ENCODE measurements around the gene SYPL1.

The SYPL1 gene

DNA sequence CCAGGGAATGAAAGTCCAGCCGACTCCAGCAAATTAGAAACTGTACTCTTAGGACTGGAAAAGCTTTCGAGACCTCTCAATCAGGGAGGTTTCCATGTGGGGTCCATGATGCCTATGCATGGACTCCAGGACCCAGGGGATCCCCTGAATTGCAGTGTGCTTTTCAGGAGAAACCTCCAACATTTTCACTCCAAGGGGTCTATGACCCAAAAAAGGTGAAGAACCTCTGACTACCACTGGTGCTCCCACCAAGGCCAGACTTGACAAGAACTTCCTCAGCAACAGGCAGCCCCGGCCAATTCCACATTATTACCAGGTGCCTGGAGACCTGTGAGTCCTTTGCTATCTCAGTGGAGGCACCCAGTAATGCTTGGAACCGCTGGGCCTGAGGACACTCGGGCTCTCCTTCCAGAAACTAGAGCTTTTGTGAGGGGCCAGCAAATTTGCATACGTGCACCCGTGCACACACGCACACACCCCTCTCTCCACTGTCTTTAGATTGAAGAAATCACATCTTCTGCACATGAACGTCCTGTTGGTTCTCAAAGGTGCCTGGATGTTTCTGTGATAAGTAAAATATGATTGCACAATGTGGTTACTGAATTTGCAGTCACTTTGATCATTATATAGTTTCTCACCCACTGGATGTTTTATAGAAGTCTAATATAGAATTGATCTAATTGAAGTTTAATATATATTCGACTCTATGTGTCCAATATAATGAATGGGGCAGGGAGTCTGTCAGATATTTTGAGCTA is 54.7 kb downstream of the SYPL1 start:
- TF ChIP-seq, protein P1, sequence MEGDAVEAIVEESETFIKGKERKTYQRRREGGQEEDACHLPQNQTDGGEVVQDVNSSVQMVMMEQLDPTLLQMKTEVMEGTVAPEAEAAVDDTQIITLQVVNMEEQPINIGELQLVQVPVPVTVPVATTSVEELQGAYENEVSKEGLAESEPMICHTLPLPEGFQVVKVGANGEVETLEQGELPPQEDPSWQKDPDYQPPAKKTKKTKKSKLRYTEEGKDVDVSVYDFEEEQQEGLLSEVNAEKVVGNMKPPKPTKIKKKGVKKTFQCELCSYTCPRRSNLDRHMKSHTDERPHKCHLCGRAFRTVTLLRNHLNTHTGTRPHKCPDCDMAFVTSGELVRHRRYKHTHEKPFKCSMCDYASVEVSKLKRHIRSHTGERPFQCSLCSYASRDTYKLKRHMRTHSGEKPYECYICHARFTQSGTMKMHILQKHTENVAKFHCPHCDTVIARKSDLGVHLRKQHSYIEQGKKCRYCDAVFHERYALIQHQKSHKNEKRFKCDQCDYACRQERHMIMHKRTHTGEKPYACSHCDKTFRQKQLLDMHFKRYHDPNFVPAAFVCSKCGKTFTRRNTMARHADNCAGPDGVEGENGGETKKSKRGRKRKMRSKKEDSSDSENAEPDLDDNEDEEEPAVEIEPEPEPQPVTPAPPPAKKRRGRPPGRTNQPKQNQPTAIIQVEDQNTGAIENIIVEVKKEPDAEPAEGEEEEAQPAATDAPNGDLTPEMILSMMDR (IDR thresholded peaks at IDR 0.05): no peak
- peaks cover 8 to 13% of the 10 kb centered on the region in 2 experiments for H3K4me1 ChIP-seq (ENCODE audit: control insufficient read depth in 1 of 2, insufficient read depth in 1 of 2, low read depth in 1 of 2, low read length in 1 of 2)
- H3K9me3 ChIP-seq: no peaks in the 10 kb centered on the region
- H3K36me3 ChIP-seq: no peaks in the 10 kb centered on the region
- no peak overlapping the region for H3K4me3 ChIP-seq (ENCODE audit: low read depth in 1 of 2, low read length in 1 of 2)
- H3K27me3 ChIP-seq: peaks cover 48% of the 10 kb centered on the region
- H3K27ac ChIP-seq: no peak overlapping the region

DNA sequence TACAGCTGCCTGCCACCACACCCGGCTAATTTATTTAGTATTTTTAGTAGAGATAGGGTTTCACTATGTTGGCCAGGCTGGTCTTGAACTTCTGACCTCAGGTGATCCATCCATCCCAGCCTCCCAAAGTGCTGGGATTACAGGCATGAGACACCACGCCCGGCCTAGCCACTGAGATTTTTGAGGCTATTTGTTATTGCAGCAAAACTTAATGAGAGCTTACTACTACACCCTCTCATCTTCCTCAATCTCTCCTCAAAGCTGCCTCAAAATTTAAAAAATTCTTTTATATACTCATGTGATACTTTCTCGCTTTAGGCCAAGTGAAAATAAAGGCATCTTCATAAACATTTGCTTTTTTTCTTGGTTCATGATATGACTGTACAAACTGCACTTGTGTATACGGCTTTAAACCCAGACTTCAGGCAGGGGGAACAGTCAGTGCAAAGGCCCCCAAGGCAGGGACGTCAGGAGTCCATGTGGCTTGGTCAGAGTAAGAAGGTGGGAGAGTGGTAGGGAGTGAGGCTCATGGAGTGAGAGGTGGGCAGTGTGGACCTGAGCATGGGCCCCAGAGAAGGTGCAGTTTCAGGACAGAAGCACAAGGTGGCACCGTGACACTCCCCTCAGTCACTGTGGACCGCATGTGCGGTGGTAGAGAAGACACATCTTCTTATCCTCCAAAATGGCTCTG is 55.5 kb downstream of the SYPL1 start:
- H3K27ac ChIP-seq: no peak overlapping the region
- H3K9me3 ChIP-seq: no peaks in the 10 kb centered on the region
- no peaks in the 10 kb centered on the region for H3K36me3 ChIP-seq
- H3K4me1 ChIP-seq (ENCODE audit: control insufficient read depth in 1 of 2, insufficient read depth in 1 of 2, low read depth in 1 of 2, low read length in 1 of 2): peaks cover 8 to 13% of the 10 kb centered on the region in 2 experiments
- H3K4me3 ChIP-seq (ENCODE audit: low read depth in 1 of 2, low read length in 1 of 2): no peak overlapping the region
- TF ChIP-seq, protein P1 (IDR thresholded peaks at IDR 0.05): peak; percentile 35
- H3K27me3 ChIP-seq: peaks cover 50% of the 10 kb centered on the region

DNA sequence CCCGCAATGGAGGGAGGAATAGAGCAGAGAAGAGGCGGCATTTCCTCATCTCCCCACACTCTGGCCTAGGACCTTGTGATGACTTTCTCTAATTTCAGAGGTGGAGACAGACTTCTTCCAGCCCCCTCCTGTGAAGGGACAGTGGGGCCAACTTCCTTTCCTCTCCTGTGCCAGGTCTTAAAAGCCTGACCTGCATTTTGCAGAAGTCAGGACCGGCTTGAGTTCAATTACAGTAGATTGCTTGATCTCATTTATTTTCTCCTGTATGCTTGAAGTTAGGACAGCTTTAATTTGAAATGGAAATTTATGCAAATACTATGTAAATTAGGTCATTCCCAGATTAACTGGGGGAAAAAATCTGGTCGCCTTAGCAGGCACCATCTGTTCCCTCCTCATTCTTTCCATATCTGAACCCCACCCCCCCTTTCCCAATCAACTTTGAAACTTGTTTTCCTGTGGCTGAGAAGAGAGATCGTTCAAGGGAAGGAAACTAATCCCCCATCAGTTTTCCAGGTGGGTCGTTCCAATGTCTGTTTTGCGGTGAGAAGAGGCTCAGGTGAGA is 57.1 kb downstream of the SYPL1 start:
- Histone ChIP-seq H3K4me3 (ENCODE audit: low read depth in 1 of 2, low read length in 1 of 2) (no peak overlapping the region), H3K4me1 (ENCODE audit: control insufficient read depth in 1 of 2, insufficient read depth in 1 of 2, low read depth in 1 of 2, low read length in 1 of 2) (peaks cover 8 to 13% of the 10 kb centered on the region in 2 experiments), H3K36me3 (no peaks in the 10 kb centered on the region), H3K9me3 (no peaks in the 10 kb centered on the region), H3K27ac (no peak overlapping the region), H3K27me3 (peaks cover 63% of the 10 kb centered on the region)
- TF ChIP-seq, protein P1 (IDR thresholded peaks at IDR 0.05): no peak

DNA sequence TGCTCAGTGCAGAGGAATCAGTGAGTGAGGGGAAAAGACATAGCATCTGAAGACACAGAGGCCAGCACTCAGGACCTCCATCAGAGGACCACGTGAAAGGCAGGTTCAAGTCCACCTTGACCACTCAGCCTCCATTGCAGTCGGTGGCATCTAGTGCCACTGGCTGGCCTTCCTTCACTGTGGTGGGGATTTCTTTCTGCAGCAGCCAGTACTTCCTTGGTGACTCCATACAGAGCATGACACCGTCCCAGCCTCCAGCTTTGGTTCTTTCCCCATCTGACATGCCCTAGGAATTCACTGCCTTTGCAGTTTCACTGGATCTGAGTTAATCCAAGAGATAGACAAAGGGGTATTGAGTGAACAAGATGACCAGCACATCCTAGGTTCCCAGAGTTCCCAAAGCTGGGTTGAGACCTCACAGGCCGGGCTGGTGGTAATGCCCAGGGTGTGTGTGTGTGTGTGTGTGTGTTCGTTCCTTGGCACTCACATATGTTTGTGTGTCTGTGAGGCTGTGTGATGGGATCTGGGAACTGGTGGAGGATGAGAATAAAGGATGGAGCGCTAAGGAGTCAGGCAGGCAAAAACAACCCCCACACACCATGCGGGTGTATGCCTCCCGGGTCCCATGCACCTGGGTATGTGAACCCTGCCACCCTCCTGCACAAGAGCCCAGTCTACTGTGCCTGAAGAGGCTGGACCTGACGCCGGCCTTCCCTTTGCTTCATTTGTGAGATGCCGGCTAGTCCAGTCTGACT is 57.8 kb downstream of the SYPL1 start:
- Histone ChIP-seq H3K27ac (no peak overlapping the region), H3K27me3 (peaks cover 66% of the 10 kb centered on the region), H3K36me3 (no peaks in the 10 kb centered on the region), H3K4me1 (ENCODE audit: control insufficient read depth in 1 of 2, insufficient read depth in 1 of 2, low read depth in 1 of 2, low read length in 1 of 2) (peaks cover 3 to 7% of the 10 kb centered on the region in 2 experiments), H3K4me3 (ENCODE audit: low read depth in 1 of 2, low read length in 1 of 2) (no peak overlapping the region), H3K9me3 (no peaks in the 10 kb centered on the region)
- TF ChIP-seq, protein P1 (IDR thresholded peaks at IDR 0.05): no peak

DNA sequence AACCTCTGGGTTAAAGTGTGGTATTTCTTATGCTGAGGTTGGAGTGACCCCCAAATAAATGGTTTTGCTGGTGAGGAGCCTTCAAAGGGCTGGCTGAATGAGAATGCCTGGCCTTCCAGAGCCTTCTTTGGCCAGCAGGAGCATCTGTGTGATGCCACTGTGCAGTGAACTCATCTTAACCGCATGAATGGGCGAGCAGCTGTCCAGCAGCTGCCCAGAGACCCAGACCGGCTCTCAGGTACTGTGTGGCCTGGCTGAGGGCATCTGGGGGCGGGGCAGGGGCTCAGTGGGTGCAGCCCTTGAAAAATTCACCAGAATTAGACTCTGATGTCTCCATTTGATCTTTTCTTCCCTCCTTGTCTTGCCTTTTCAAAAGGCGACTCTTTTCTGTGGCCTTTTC is 59.0 kb downstream of the SYPL1 start:
- no peaks in the 10 kb centered on the region for H3K9me3 ChIP-seq
- no peak overlapping the region for H3K27ac ChIP-seq
- peaks cover 69% of the 10 kb centered on the region for H3K27me3 ChIP-seq
- TF ChIP-seq, protein P1 (IDR thresholded peaks at IDR 0.05): no peak
- H3K36me3 ChIP-seq: no peaks in the 10 kb centered on the region
- no peaks in the 10 kb centered on the region for H3K4me1 ChIP-seq (ENCODE audit: control insufficient read depth in 1 of 2, insufficient read depth in 1 of 2, low read depth in 1 of 2, low read length in 1 of 2)
- no peak overlapping the region for H3K4me3 ChIP-seq (ENCODE audit: low read depth in 1 of 2, low read length in 1 of 2)

Data from neutrophil (primary cell).